ENCODE data around the gene STAC3. TPM values are rescaled to one million over a fixed set of nuclear protein-coding genes. Genes with fewer than 3 reads are reported as not detected.

The STAC3 gene
- total and polyA plus RNA-seq, 2 experiments from 2014 or later, result 0.48 to 3.0 TPM

GRCh38 chr12:57262126-57262822, 11.3 kb upstream of the STAC3 start:
- peaks cover 8% of the 10 kb centered on the region; the same call in 1 of the 3 replicates for H3K36me3 Mint-ChIP-seq (ENCODE audit: low read depth)
- Histone ChIP-seq H3K9me2 (ENCODE audit: insufficient read depth) (no peaks in the 10 kb centered on the region), H3K4me1 (ENCODE audit: insufficient read depth) (peaks cover 16% of the 10 kb centered on the region), H3K36me3 (ENCODE audit: insufficient read depth) (no peaks in the 10 kb centered on the region), H3K27ac (ENCODE audit: low read depth) (no peak overlapping the region), H3K4me3 (no peak overlapping the region), H4K20me1 (replicated peaks; ENCODE audit: insufficient read depth) (no peaks in the 10 kb centered on the region), H3K4me2 (no peak overlapping the region), H2AFZ (no peak overlapping the region), H3F3A (replicated peaks; ENCODE audit: low read depth) (peaks cover 5% of the 10 kb centered on the region; the same call in 1 of the 2 replicates), H3K79me2 (replicated peaks; ENCODE audit: insufficient read depth) (no peaks in the 10 kb centered on the region), H3K27me3 (ENCODE audit: insufficient read depth) (no peaks in the 10 kb centered on the region)
- H3K27ac Mint-ChIP-seq, result no peak overlapping the region
- peaks cover 18% of the 10 kb centered on the region for H3K4me1 Mint-ChIP-seq
- H3K4me3 Mint-ChIP-seq, result no peak overlapping the region
- peaks cover 9% of the 10 kb centered on the region for H3K27me3 Mint-ChIP-seq (ENCODE audit: insufficient read depth, low read depth, poor library complexity)
- H3K9me3 Mint-ChIP-seq, result no peaks in the 10 kb centered on the region
- ATAC-seq (no peak), DNase-seq (ENCODE audit: low spot score) (no peak)
- TF ChIP-seq ETS1 (IDR thresholded peaks at IDR 0.05) (no peak), ZNF462 (CRISPR knock-in tag; IDR thresholded peaks at IDR 0.05) (no peak), EZH2 (IDR thresholded peaks at IDR 0.05; ENCODE audit: low read depth, unreplicated experiment) (no peak), JUNB (IDR thresholded peaks at IDR 0.05; ENCODE audit: unreplicated experiment) (no peak), STAT1 (IDR thresholded peaks at IDR 0.05; ENCODE audit: unreplicated experiment) (no peak), NANOG (IDR thresholded peaks at IDR 0.05; ENCODE audit: borderline replicate concordance) (no peak), POLR2AphosphoS5 (IDR thresholded peaks at IDR 0.05; ENCODE audit: low read depth) (no peak), CREB1 (CRISPR knock-in tag; IDR thresholded peaks at IDR 0.05; ENCODE audit: low read depth) (no peak)

All from GM23338 (cell line).